GM18526 (cell line): ENCODE measurements around the gene TUBD1.
A peak's percentile ranks its signal among the peaks of the same experiment; 100 is the strongest.

ENCODE experiments used
- POLR2A ChIP-seq: IDR thresholded peaks from 3 replicates; pipeline ENCODE4 v1.6.1; 2011; ENCODE audit not compliant: insufficient read length; ENCODE audit errors: extremely low read depth

Gene TUBD1, protein sequence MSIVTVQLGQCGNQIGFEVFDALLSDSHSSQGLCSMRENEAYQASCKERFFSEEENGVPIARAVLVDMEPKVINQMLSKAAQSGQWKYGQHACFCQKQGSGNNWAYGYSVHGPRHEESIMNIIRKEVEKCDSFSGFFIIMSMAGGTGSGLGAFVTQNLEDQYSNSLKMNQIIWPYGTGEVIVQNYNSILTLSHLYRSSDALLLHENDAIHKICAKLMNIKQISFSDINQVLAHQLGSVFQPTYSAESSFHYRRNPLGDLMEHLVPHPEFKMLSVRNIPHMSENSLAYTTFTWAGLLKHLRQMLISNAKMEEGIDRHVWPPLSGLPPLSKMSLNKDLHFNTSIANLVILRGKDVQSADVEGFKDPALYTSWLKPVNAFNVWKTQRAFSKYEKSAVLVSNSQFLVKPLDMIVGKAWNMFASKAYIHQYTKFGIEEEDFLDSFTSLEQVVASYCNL

DNA sequence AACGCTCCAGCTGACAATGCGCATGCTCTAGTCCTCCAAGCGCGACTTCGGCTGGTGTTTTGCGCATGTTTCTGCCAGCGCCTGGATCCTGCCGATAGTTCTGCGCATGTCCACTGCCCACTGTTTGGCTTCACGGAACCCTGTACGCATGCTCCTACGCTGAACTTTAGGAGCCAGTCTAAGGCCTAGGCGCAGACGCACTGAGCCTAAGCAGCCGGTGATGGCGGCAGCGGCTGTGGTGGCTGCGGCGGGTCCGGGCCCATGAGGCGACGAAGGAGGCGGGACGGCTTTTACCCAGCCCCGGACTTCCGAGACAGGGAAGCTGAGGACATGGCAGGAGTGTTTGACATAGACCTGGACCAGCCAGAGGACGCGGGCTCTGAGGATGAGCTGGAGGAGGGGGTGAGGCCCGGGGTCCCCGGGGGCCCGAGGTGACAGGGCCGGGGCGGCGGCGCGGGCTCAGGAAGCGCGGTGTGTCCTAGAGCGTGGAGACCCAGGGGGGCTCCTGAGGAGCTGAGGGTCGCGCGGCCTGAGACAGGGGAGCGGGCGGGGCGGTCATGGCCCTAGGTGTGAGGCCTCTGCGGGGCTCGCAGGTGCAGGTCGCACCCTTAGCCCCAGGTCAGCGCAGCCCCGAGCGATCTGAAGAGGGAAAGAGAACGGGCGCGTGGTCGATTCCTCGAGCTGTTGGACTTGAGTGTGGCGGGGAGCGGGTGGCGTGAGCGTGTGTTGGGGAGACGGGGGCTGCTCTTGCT is at the start of gene TUBD1, which contains the start of gene RPS6KB1:
TSS of gene TUBD1 (minus strand) at position 20 of the 752 bp plus-strand sequence. CDS start 1,941 bp downstream, outside the sequence.
TSS of gene RPS6KB1 (plus strand) at position 198 of the 752 bp plus-strand sequence. CDS start at position 262, 64 bp downstream.
- TF ChIP-seq POLR2A = peak; percentile 97

DNA sequence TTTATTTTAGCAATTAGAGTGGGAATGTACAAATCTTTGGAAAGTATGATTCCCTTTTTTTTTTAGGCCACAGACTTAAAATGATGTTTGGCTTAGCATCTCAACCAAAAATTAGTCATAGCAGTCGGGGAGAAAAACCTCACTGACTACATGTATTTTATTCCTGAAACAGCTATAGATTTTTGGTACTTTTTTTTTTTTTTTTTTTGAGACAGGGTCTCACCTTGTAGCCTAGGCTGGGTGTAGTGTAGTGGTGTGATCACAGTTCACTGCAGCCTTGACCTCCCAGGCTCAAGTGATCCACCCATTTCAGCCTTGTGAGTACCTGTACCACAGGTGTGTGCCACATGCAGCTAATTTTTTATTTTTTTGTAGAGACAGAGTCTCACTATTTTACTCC is 48.4 kb upstream of the TUBD1 start:
- no peak for TF ChIP-seq POLR2A

DNA sequence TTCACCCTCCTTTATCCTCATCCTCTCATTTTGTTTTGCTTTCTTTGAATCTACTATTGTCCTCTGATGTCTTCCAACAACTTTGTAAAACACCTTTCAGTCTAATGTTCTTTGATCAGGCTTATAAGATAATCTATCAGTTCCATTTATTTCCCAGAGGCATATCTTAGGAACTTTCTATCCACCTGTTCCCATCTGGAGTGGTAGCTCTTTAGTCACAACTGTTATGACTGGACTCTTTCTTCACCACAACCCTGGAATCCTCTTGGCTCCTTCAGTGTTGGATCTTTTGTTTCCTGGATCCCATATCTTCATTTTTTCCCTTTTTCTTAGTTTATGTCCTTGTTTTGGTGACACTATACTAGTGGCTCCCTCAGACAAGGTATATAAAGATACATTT is 23.7 kb upstream of the TUBD1 start:
- no peak for TF ChIP-seq POLR2A

DNA sequence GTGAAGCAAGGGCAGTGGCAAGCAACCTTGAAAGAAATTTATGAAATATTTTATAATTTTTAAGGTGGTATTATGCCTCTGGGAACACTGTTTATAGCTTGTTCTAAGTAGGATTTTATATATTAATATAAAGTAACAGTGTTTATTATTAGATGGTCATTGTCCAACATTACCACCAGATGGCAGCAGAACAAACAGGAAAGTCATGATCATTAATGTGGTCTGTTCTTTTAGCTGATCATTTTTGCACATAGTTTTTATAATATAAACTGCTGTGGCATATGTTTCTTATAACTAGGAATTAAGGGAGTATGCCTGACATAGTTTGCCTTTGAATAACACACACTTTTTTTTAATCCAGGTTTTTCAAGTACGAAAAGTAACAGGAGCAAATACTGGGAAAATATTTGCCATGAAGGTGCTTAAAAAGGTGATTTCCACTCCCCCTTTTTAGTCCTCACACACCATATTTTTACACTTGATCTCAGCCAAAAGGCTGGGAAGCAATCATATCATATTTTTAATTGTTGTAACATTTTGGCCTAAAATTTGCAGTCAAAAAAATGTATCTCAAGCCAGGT is 21.6 kb upstream of the TUBD1 start:
- TF ChIP-seq POLR2A = no peak

DNA sequence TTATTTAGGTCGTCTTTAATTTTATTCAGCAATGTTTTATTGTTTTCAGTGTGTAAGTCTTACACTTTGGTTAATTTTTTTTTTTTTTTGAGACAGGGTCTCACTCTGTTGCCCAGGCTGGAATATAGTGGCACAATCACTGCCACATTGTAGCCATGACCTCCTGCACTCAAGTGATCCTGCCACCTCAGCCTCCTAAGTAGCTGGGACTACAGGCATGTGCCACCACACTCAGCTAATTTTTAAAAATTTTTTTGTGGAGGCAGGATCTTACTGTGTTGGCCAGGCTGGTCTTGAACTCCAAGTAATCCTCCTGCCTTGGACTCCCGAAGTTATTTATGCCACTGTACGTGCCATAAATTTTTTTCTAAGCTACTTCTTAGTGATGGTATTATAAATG is 14.7 kb upstream of the TUBD1 start:
- TF ChIP-seq POLR2A = no peak

- no peak for TF ChIP-seq POLR2A
Observed at GRCh38 chr17:59903455-59903854, 10.7 kb upstream of the TUBD1 start.

DNA sequence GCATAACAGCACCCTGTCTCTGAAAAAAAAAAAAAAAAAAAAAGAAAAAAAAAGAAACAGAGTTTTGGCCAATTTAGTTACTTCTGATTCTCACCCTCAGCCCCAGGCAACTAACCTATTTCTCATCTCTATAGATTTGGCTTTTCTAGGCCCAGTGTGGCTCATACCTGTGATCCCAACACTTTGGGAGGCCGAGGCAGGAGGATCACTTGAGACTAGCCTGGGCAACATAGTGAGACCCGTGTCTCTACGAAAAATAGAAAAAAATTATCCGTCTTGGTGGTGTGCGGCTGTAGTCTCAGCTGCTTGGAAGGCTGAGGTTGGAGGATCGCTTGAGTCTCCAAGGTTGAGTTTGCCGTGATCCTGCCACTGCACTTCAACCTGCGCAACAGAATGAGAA is 8.9 kb upstream of the TUBD1 start:
- no peak for TF ChIP-seq POLR2A

- TF ChIP-seq POLR2A = no peak
Observed at GRCh38 chr17:59899099-59899498, 6.4 kb upstream of the TUBD1 start.

GRCh38 chr17:59897090-59897489 is 4.3 kb upstream of the TUBD1 start:
- TF ChIP-seq POLR2A = no peak

DNA sequence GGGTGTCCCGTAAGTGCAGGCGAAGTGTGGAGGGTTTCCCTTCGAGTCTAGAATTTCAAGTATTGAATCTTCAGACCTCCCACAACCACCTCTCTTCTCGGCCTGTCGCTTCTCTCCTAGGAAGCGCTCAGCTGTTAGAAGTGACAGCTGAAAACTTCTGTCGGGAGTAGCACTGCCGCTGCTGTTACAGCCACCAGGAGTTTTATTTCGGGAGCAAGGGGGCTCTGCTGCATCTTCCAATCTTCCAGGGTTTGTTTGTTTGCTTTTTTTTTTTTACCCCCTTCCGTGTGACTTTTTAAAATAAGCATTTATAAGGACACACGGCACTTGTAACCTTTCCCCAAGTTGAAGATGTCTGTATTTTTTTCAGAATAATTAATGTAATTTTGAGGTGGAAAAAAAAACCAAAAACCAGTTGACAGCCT is 945 bp upstream of the TUBD1 start:
- no peak for TF ChIP-seq POLR2A

GRCh38 chr17:59892251-59892923 is 356 bp downstream of the TUBD1 start:
- no peak for TF ChIP-seq POLR2A

- TF ChIP-seq POLR2A = no peak
Observed at GRCh38 chr17:59890720-59891119, 2.0 kb downstream of the TUBD1 start.

DNA sequence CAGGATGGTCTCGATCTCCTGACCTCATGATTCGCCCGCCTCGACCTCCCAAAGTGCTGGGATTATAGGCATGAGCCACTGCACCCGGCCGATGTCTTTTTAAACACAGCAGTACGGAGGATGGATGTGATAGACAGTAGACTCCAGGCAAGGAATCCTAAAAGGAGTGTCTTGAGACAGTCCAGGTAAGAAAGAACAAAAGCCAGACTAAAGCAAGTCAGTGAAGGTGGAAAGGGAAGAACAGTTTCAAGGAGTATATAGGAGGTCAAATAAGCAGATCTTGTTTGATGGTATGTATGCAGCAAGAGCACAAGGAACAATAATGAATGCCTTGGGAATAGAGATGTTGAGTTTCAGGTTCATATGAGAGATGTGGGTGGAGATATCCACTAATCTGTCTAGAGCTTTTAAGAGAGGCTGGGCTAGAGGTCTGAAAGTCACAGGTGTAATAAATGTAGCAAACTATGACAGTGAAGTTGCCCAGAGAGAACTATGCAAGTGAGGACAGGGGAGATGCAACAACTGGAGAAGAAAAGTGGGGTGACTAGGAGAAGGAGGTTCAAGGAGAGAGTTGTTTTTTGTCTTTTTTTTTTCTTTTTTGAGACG is 4.5 kb downstream of the TUBD1 start:
- TF ChIP-seq POLR2A = no peak

DNA sequence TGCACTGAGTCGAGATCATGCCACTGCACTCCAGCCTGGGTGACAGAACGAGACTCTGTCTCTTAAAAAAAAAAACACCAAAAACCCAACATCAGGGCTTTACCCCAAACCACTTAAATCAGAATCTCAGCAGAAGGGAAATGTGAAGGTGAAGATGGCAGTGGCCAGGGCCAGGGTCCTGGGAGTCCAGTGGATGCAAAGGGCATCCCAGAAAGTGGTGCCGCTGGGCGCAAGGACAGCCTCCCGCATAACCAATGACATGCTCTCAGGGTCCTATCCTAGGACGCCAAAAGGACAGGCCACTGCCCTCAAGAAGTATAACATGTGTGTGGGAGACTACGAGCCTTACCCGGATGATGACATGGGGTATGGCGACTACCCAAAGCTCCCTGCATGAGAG is 7.9 kb downstream of the TUBD1 start:
- TF ChIP-seq POLR2A = no peak

DNA sequence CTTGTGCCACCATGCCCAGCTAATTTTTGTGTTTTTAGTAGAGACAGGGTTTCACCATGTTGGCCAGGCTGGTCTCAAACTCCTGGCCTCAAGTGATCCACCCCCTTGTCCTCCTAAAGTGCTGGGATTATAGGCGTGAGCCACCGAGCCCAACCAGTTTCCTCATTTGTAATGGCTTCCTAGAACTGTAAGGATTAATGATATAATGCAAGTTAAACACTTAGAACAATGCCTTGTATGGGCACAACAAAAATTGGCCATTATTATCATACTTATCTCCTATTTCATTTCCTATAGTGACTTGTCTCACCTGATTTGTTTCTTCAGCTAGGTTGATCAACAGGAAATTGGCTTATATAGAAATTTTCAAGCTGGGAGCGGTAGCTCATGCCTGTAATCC is 14.1 kb downstream of the TUBD1 start:
- TF ChIP-seq POLR2A = no peak
